IMR-90 (cell line): Measurements from ENCODE around the gene EFCAB9. TPM values are rescaled to one million over a fixed set of nuclear protein-coding genes. Genes with fewer than 3 reads are reported as not detected.

ENCODE experiments used
- ATAC-seq: fragments of 200-7000 bp; cut with Tn5 transposase; 2 replicates; pipeline ENCODE4 v1.9.1; 2020; ENCODE audit warnings: low read depth, mild to moderate bottlenecking, moderate library complexity
- BruUV-seq: library from RNA; stranded (reverse); fragments of 400-500 nt; replicated peaks from 2 replicates; lab custom pipeline; 2021; lab: Mats Ljungman, UMichigan
- CTCF ChIA-PET: fragments of 300-600 bp; formaldehyde crosslinking; extraction: SDS; loops from one replicate; lab custom pipeline; 2021; ENCODE audit warnings: antibody characterized with exemption; lab: Yijun Ruan, JAX
- POLR2A ChIA-PET: fragments of 300-600 bp; sonication (Branson Sonifier 250); formaldehyde crosslinking; loops from one replicate; lab custom pipeline; 2022; ENCODE audit warnings: antibody characterized with exemption; ENCODE audit not compliant: unreplicated experiment; lab: Charles Lee
- DNase-seq: peaks from one replicate; pipeline ENCODE4 v3.0.0; 2013
- H2AFZ ChIP-seq: replicated peaks from 2 replicates; pipeline ENCODE3; 2013; ENCODE audit warnings: low read length, mild to moderate bottlenecking; ENCODE audit not compliant: poor library complexity
- H2AK5ac ChIP-seq: 2 replicates; pipeline ENCODE4 v1.6.1; 2013; ENCODE audit warnings: low read depth, low read length, inconsistent platforms
- H2AK9ac ChIP-seq: replicated peaks from 2 replicates; pipeline ENCODE3; 2013; ENCODE audit warnings: mild to moderate bottlenecking, low read depth, low read length, moderate library complexity; ENCODE audit not compliant: poor library complexity
- H2BK120ac ChIP-seq: 2 replicates; pipeline ENCODE4 v1.6.1; 2013; ENCODE audit warnings: low read depth, low read length, inconsistent platforms
- H2BK15ac ChIP-seq: 3 replicates; pipeline ENCODE4 v1.6.1; 2013; ENCODE audit warnings: low read depth, low read length, inconsistent platforms
- H2BK20ac ChIP-seq: 2 replicates; pipeline ENCODE4 v1.6.1; 2013; ENCODE audit warnings: low read depth, mild to moderate bottlenecking, inconsistent platforms, low read length, moderate library complexity
- H2BK5ac ChIP-seq: 2 replicates; pipeline ENCODE4 v1.6.1; 2013; ENCODE audit warnings: mild to moderate bottlenecking, low read depth, low read length, inconsistent platforms; ENCODE audit not compliant: poor library complexity, severe bottlenecking
- H3K14ac ChIP-seq: replicated peaks from 2 replicates; pipeline ENCODE4 v1.6.1; 2013; ENCODE audit warnings: low read depth, low read length, inconsistent platforms
- H3K18ac ChIP-seq: 2 replicates; pipeline ENCODE4 v1.6.1; 2013; ENCODE audit warnings: low read depth, low read length, control low read depth
- H3K23ac ChIP-seq: 2 replicates; pipeline ENCODE4 v1.6.1; 2013; ENCODE audit warnings: low read depth, low read length, inconsistent platforms
- H3K27ac ChIP-seq: 2 replicates; pipeline ENCODE4 v1.5.1; 2013; ENCODE audit warnings: mild to moderate bottlenecking, control low read depth, low read length; ENCODE audit not compliant: insufficient read depth
- H3K27me3 ChIP-seq: 2 replicates; pipeline ENCODE4 v1.6.1; 2013; ENCODE audit warnings: low read length; ENCODE audit not compliant: control insufficient read depth, insufficient read depth
- H3K36me3 ChIP-seq: 2 replicates; pipeline ENCODE4 v1.6.1; 2013; ENCODE audit warnings: low read length, mixed read lengths; ENCODE audit not compliant: control insufficient read depth, insufficient read depth
- H3K4ac ChIP-seq: 2 replicates; pipeline ENCODE4 v1.6.1; 2013; ENCODE audit warnings: low read depth, low read length, inconsistent platforms
- H3K4me1 ChIP-seq: 2 replicates; pipeline ENCODE4 v1.6.1; 2013; ENCODE audit warnings: low read length, mixed read lengths; ENCODE audit not compliant: control insufficient read depth, insufficient read depth
- H3K4me2 ChIP-seq: 2 replicates; pipeline ENCODE4 v1.6.1; 2013; ENCODE audit warnings: low read depth, mild to moderate bottlenecking, control low read depth, low read length, moderate library complexity
- H3K4me3 ChIP-seq: 2 replicates; pipeline ENCODE4 v1.5.1; 2013; ENCODE audit warnings: low read depth, mild to moderate bottlenecking, control low read depth, low read length, moderate library complexity; ENCODE audit not compliant: insufficient read depth
- H3K56ac ChIP-seq: 2 replicates; pipeline ENCODE4 v1.6.1; 2013; ENCODE audit warnings: low read length, inconsistent platforms; ENCODE audit not compliant: insufficient read depth; ENCODE audit errors: extremely low read depth
- H3K79me1 ChIP-seq, 2 experiments: 2 replicates each; pipeline ENCODE4 v1.6.1; 2013; ENCODE audit warnings: low read length in 2 of 2, inconsistent platforms in 1 of 2, low read depth in 1 of 2
- H3K9ac ChIP-seq: 2 replicates; pipeline ENCODE4 v1.6.1; 2013; ENCODE audit warnings: low read depth, low read length, control low read depth
- H3K9me1 ChIP-seq: 2 replicates; pipeline ENCODE4 v1.6.1; 2013; ENCODE audit warnings: low read length, inconsistent platforms; ENCODE audit not compliant: insufficient read depth
- H3K9me3 ChIP-seq: 2 replicates; pipeline ENCODE4 v1.6.1; 2013; ENCODE audit warnings: low read length; ENCODE audit not compliant: control insufficient read depth, insufficient read depth
- H4K20me1 ChIP-seq: 2 replicates; pipeline ENCODE4 v1.6.1; 2013; ENCODE audit warnings: low read length, inconsistent platforms; ENCODE audit not compliant: insufficient read depth
- H4K5ac ChIP-seq: 2 replicates; pipeline ENCODE4 v1.6.1; 2013; ENCODE audit warnings: mild to moderate bottlenecking, low read depth, low read length, control low read depth
- H4K8ac ChIP-seq, 2 experiments: 2 replicates each; pipeline ENCODE4 v1.6.1; 2013; ENCODE audit warnings: low read depth in 2 of 2, low read length in 2 of 2, control low read depth in 1 of 2, inconsistent platforms in 1 of 2
- H4K91ac ChIP-seq: 2 replicates; pipeline ENCODE4 v1.6.1; 2013; ENCODE audit warnings: low read depth, low read length, inconsistent platforms; ENCODE audit not compliant: insufficient read depth
- BHLHE40 ChIP-seq: fragments of 150-350 bp; IDR thresholded peaks from 2 replicates; pipeline ENCODE4 v1.6.1; 2016; ENCODE audit warnings: mild to moderate bottlenecking, low read depth, low read length
- CEBPB ChIP-seq: IDR thresholded peaks from 2 replicates; pipeline ENCODE4 v1.6.1; 2012; ENCODE audit warnings: low read depth, low read length, improper control_type of control experiment
- CTCF ChIP-seq: conservative IDR thresholded peaks from 2 replicates; pipeline ENCODE4 v1.5.1; 2012; ENCODE audit warnings: mild to moderate bottlenecking, low read depth, low read length, improper control_type of control experiment
- MAFK ChIP-seq: IDR thresholded peaks from 2 replicates; pipeline ENCODE4 v1.6.1; 2012; ENCODE audit warnings: low read depth, low read length, improper control_type of control experiment
- MXI1 ChIP-seq: IDR thresholded peaks from 2 replicates; pipeline ENCODE4 v1.6.1; 2012; ENCODE audit warnings: low read depth, mild to moderate bottlenecking, low read length, moderate library complexity, borderline replicate concordance
- NFE2L2 ChIP-seq: fragments of 150-350 bp; IDR thresholded peaks from 2 replicates; pipeline ENCODE4 v1.6.1; 2016; ENCODE audit warnings: low read depth, mild to moderate bottlenecking, low read length
- POLR2A ChIP-seq: IDR thresholded peaks from 2 replicates; pipeline ENCODE4 v1.6.1; 2012; ENCODE audit warnings: mild to moderate bottlenecking, low read depth, low read length
- RAD21 ChIP-seq: IDR thresholded peaks from 2 replicates; pipeline ENCODE4 v1.6.1; 2012; ENCODE audit warnings: low read length, improper control_type of control experiment
- RCOR1 ChIP-seq: IDR thresholded peaks from 2 replicates; pipeline ENCODE4 v1.6.1; 2012; ENCODE audit warnings: mild to moderate bottlenecking, low read length, improper control_type of control experiment; ENCODE audit not compliant: insufficient replicate concordance
- RFX5 ChIP-seq: IDR thresholded peaks from 2 replicates; pipeline ENCODE4 v1.8.0; 2012; ENCODE audit warnings: low read depth, mild to moderate bottlenecking, low read length, moderate library complexity
- SMC3 ChIP-seq: fragments of 150-350 bp; IDR thresholded peaks from 2 replicates; pipeline ENCODE4 v1.6.1; 2016; ENCODE audit warnings: low read depth, mild to moderate bottlenecking, antibody characterized with exemption, low read length, moderate library complexity
- USF2 ChIP-seq: fragments of 150-350 bp; IDR thresholded peaks from 2 replicates; pipeline ENCODE4 v1.6.1; 2017; ENCODE audit warnings: mild to moderate bottlenecking, antibody characterized with exemption, low read length, low read depth
- WGBS, 2 experiments: methylation state at CpG; one replicate each; pipeline versions ENCODE4 v1.1.5 to v1.1.7; 2013; ENCODE audit warnings: missing lambda C conversion rate in 2 of 2; ENCODE audit not compliant: insufficient read length in 1 of 2; ENCODE audit errors: extremely low coverage in 2 of 2; 5-methylcytosine and 5-hydroxymethylcytosine counted together
- dilution Hi-C: fragments of 300-500 bp; cut with HindIII; formaldehyde crosslinking; loops from one replicate; pipeline ENCODE4 v1.14.3; 2018; ENCODE audit warnings: low sequenced_read_pairs; ENCODE audit not compliant: unreplicated experiment
- in situ Hi-C: fragments of 300-500 bp; cut with MboI; formaldehyde crosslinking; loops from 3 replicates; pipeline ENCODE4 v1.14.3; 2019; ENCODE audit warnings: low sequenced_read_pairs, inconsistent platforms, mixed read lengths
- intact Hi-C: fragments of 100-400 bp; cut with micrococcal nuclease; formaldehyde crosslinking; loops from 2 replicates; pipeline ENCODE4 v1.10.0; 2022
- polyA plus RNA-seq, 3 experiments: library from polyadenylated mRNA; depleted of rRNA; stranded (reverse); fragments of >200 nt; gene quantifications; 2 replicates each; pipeline ENCODE4 v1.2.3, GENCODE V29; 2012; ENCODE audit warnings: low replicate concordance in 1 of 3
- total RNA-seq: library from RNA; depleted of rRNA; stranded (reverse); fragments of >200 nt; gene quantifications from 2 replicates; pipeline ENCODE4 v1.2.3, GENCODE V29; 2012

The EFCAB9 gene
- total and polyA plus RNA-seq, 2 of the 4 experiments (the other 2 are of a cell fraction): not detected

GRCh38 chr5:172147857-172148256, 46.1 kb upstream of the EFCAB9 start:
- Histone ChIP-seq H4K20me1 (peaks cover 33% of the 10 kb centered on the region), H3K27ac (no peak overlapping the region), H4K5ac (no peak overlapping the region), H3K23ac (no peak overlapping the region), H3K27me3 (no peaks in the 10 kb centered on the region), H3K36me3 (peaks cover 8% of the 10 kb centered on the region), H3K18ac (no peak overlapping the region), H3K9me1 (peaks cover 12% of the 10 kb centered on the region; the same call in 1 of the 2 replicates), H3K4me1 (peaks cover 21% of the 10 kb centered on the region), H3K79me1 (peaks cover 32 to 78% of the 10 kb centered on the region in 2 experiments), H2AK9ac (peak overlapping the region; percentile 3), H2BK20ac (no peak overlapping the region; the same call in 1 of the 2 replicates), H3K9ac (no peak overlapping the region), H2AK5ac (peak overlapping the region; percentile 70; the same call in 1 of the 2 replicates), H2BK5ac (no peak overlapping the region), H3K4ac (no peak overlapping the region; the same call in 1 of the 2 replicates), H3K4me3 (no peak overlapping the region), H2BK120ac (no peak overlapping the region), H4K8ac (no peak overlapping the region), H2AFZ (no peak overlapping the region), H2BK15ac (no peak overlapping the region), H3K9me3 (no peaks in the 10 kb centered on the region), H3K4me2 (no peak overlapping the region), H4K91ac (no peak overlapping the region), H3K14ac (no peak overlapping the region), H3K56ac (no peak overlapping the region)
- in situ Hi-C loops: no loop called here
- POLR2A ChIA-PET: no interaction called here
- ATAC-seq (no peak), DNase-seq (no peak)
- no TSS peak for BruUV-seq
- CTCF ChIA-PET: no interaction called here
- 73% methylated on average over 3 of the region's 10 CpGs; no CpG with 5 or more reads in 1 of the 2 experiments for WGBS, 2 experiments
- intact Hi-C loops: no loop called here
- TF ChIP-seq MAFK (no peak), MXI1 (no peak), USF2 (no peak), BHLHE40 (no peak), CEBPB (no peak), RAD21 (no peak), CTCF (no peak), RFX5 (no peak), SMC3 (no peak), RCOR1 (no peak), NFE2L2 (no peak), POLR2A (no peak)
- dilution Hi-C loops: no loop called here
